ENCODE measurements around the gene WSB1.

DNA sequence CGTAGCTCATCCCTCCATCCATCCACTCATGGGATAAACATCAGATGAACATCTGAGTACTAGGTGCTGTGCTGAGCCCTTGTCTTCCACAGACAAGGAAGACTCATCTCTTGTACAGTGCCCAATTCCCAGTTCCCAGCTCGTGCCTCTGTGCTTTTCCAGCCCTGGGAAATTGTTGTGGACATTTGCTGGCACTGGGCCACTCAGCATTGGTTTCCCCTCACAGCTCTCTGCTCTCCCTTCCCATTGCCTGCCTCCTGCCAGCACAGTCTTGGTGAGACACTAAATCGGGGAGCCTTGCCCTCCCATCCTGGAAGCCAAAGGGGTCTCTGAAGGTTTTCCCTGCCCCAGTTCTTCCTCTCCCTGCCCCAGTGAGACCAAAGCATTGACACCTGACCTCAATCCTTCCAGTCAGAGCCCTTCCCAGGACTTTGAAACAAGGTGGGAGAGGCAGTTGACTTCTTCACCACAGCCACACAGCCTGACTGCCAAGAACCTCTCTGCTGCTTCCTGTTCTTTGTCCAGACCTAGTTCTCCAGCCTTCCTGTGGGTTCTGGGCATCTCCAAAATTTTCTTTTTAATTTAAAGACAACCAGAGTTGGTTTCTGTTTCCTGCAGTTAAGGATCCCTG is 50.2 kb downstream of the WSB1 start:
- no peak for TF ChIP-seq TAF1 (IDR thresholded peaks at IDR 0.05; ENCODE audit: low read depth, low read length)
- TF ChIP-seq, protein P1, sequence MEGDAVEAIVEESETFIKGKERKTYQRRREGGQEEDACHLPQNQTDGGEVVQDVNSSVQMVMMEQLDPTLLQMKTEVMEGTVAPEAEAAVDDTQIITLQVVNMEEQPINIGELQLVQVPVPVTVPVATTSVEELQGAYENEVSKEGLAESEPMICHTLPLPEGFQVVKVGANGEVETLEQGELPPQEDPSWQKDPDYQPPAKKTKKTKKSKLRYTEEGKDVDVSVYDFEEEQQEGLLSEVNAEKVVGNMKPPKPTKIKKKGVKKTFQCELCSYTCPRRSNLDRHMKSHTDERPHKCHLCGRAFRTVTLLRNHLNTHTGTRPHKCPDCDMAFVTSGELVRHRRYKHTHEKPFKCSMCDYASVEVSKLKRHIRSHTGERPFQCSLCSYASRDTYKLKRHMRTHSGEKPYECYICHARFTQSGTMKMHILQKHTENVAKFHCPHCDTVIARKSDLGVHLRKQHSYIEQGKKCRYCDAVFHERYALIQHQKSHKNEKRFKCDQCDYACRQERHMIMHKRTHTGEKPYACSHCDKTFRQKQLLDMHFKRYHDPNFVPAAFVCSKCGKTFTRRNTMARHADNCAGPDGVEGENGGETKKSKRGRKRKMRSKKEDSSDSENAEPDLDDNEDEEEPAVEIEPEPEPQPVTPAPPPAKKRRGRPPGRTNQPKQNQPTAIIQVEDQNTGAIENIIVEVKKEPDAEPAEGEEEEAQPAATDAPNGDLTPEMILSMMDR (IDR thresholded peaks at IDR 0.05; ENCODE audit: control extremely low read depth in 1 of 3, insufficient read depth in 1 of 3, low read depth in 1 of 3, low read length in 3 of 3), result no peak
- TF ChIP-seq CBX8 (IDR thresholded peaks at IDR 0.05; ENCODE audit: borderline replicate concordance, low read depth, low read length), result no peak
- no peak for TF ChIP-seq BACH1 (IDR thresholded peaks at IDR 0.05; ENCODE audit: low read length)
- no peak for TF ChIP-seq POLR2A (IDR thresholded peaks at IDR 0.05; ENCODE audit: control extremely low read depth in 1 of 2, low read depth in 2 of 2, low read length in 2 of 2)
- TF ChIP-seq CREB1 (IDR thresholded peaks at IDR 0.05), result no peak

All from H1 (cell line).